AG09309 (cell line): ENCODE results near the gene ANTKMT.

Source experiments
- DNase-seq: peaks from one replicate; pipeline ENCODE4 v3.0.0-alpha.2; 2010; ENCODE audit warnings: low read depth
- H3K4me3 ChIP-seq: 2 replicates; pipeline ENCODE4 v1.5.1; 2011; ENCODE audit warnings: mild to moderate bottlenecking, low read depth, low read length, moderate library complexity; ENCODE audit not compliant: control insufficient read depth
- TF ChIP-seq, protein P1 (sequence below): IDR thresholded peaks from 2 replicates; pipeline ENCODE4 v1.5.1; 2011; ENCODE audit warnings: mild to moderate bottlenecking, low read depth, low read length, inconsistent platforms; ENCODE audit not compliant: insufficient read depth, control insufficient read depth; ENCODE audit errors: missing control alignments

The ANTKMT gene

DNA sequence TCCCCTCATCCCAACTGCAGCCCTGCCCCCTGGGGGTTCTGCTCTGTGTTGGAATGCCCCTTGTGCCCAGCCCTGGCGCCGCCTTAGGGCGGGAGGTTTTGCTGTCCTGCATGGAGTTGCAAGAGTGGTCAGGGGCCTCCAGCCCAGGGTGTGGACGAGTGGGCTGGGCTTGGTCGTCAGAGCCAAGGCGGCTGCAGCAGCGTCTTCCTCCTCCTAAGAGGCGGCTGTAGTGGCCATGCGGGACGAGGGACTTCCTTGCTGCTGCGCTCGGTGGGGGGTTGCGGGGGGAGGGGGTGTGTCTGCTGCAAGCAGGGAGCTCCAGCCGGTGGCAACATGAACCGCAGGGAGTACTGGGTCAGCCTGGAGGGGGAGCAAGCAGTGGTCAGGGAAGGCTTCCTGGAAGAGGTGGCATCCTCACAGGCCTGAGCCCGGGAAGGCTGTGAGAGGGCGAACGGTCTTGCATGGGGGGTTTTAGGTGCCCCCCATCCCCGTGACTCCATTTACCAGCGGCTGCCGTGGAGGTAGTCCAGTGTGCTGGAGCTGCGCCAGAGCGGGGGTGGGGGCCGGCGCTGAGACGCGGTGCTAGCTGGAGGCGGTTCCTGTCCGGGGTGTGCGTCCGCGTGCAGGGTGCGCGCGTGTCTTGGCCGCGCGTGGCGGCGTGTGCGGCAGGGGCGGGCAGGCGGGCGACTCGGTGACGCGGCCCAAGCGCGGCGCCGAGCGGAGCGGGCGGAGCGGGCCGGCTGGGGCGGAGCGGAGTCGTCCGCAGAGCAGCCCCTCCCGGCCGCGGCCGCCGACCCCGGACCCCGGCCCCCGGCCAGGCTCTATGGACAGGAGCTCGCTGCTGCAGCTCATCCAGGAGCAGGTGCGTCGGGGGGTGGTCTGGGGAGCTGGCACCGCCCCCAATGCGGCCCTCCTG lies 45.7 kb upstream of the ANTKMT start, which contains the start of gene RHBDL1:
Gene RHBDL1, plus strand, starts transcription at position 704 of the 916 bp plus-strand sequence. Its CDS starts 120 bp downstream, at position 824.
- no peak for DNase-seq
- peak within 1 kb of the TSS; percentile 39 for H3K4me3 ChIP-seq
- TF ChIP-seq, protein P1, sequence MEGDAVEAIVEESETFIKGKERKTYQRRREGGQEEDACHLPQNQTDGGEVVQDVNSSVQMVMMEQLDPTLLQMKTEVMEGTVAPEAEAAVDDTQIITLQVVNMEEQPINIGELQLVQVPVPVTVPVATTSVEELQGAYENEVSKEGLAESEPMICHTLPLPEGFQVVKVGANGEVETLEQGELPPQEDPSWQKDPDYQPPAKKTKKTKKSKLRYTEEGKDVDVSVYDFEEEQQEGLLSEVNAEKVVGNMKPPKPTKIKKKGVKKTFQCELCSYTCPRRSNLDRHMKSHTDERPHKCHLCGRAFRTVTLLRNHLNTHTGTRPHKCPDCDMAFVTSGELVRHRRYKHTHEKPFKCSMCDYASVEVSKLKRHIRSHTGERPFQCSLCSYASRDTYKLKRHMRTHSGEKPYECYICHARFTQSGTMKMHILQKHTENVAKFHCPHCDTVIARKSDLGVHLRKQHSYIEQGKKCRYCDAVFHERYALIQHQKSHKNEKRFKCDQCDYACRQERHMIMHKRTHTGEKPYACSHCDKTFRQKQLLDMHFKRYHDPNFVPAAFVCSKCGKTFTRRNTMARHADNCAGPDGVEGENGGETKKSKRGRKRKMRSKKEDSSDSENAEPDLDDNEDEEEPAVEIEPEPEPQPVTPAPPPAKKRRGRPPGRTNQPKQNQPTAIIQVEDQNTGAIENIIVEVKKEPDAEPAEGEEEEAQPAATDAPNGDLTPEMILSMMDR: peak; percentile 9

DNA sequence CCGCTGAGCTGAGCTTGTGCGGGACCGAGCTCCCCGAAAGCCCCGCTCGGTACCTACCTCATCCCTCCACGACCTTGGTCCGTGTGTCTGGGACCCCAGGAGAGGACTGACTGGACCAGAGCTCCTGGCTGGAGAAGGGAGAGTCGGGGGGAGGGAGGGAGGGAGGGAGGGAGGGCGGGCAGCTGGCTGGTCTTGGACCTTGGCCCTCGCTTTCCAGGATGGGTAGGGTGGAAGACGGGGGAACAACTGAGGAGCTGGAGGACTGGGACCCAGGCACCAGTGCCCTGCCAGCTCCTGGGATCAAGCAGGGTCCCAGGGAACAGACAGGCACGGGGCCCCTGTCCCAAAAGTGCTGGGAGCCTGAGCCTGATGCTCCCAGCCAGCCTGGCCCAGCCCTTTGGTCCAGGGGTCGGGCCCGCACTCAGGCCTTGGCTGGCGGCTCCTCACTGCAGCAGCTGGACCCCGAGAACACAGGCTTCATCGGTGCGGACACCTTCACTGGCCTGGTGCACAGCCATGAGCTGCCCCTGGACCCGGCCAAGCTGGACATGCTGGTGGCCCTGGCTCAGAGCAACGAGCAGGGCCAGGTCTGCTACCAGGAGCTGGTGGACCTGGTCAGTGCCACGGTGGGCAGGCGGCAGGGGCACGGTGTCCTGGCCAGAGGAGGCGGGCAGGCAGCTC lies 44.9 kb upstream of the ANTKMT start:
- TF ChIP-seq, protein P1: no peak
- H3K4me3 ChIP-seq: peak overlapping the region; percentile 39
- DNase-seq: no peak

DNA sequence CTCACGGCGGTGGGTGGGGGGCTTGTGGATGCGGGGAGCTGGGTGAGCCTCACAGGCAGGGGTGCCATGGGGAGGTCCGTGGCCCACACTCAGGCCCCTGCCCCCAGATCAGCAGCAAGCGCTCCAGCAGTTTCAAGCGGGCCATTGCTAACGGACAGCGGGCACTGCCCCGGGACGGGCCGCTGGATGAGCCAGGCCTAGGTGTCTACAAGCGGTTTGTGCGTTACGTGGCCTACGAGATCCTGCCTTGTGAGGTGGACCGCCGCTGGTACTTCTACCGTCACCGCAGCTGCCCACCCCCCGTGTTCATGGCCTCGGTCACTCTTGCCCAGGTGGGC lies 44.4 kb upstream of the ANTKMT start:
- TF ChIP-seq, protein P1: no peak
- DNase-seq: no peak
- no peak overlapping the region for H3K4me3 ChIP-seq

DNA sequence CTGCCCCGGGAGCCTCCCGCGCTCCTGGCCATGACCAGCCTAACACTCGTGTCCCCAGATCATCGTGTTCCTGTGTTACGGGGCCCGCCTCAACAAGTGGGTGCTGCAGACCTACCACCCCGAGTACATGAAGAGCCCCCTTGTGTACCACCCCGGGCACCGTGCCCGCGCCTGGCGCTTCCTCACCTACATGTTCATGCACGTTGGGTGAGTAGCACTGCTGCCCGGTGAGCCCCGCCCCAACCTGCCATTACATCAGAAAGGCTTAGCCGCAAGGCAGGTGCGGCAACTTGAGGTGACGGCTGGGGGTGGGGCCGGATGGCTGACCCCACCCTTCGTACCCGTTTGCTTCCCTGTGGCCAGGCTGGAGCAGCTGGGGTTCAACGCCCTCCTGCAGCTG lies 44.0 kb upstream of the ANTKMT start:
- TF ChIP-seq, protein P1: no peak
- DNase-seq: no peak
- no peak overlapping the region for H3K4me3 ChIP-seq

DNA sequence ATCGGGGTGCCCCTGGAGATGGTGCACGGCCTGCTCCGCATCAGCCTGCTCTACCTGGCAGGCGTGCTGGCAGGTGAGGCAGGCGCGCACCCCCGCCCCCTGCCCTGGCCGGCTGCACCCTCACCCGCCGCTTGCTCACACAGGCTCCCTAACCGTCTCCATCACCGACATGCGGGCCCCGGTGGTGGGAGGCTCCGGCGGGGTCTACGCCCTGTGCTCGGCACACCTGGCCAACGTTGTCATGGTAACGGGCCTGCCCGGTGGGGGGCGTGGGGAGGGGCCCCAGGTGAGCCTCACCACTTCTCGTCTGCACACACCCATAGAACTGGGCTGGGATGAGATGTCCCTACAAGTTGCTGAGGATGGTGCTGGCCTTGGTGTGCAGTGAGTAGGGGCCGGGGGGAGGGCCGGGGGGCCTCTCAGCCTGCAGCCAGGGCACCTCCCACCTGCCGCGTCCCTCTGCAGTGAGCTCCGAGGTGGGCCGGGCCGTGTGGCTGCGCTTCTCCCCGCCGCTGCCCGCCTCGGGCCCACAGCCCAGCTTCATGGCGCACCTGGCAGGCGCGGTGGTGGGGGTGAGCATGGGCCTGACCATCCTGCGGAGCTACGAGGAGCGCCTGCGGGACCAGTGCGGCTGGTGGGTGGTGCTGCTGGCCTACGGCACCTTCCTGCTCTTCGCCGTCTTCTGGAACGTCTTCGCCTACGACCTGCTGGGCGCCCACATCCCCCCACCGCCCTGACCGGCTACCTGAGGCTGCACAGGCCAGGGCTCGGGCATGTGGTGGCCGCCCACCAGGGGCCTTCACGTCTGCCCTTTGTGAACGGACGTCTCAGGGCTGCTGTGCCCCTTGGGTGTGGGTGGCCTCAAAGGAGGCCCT lies 43.4 kb upstream of the ANTKMT start:
- H3K4me3 ChIP-seq: no peak overlapping the region
- TF ChIP-seq, protein P1: no peak
- DNase-seq: no peak

DNA sequence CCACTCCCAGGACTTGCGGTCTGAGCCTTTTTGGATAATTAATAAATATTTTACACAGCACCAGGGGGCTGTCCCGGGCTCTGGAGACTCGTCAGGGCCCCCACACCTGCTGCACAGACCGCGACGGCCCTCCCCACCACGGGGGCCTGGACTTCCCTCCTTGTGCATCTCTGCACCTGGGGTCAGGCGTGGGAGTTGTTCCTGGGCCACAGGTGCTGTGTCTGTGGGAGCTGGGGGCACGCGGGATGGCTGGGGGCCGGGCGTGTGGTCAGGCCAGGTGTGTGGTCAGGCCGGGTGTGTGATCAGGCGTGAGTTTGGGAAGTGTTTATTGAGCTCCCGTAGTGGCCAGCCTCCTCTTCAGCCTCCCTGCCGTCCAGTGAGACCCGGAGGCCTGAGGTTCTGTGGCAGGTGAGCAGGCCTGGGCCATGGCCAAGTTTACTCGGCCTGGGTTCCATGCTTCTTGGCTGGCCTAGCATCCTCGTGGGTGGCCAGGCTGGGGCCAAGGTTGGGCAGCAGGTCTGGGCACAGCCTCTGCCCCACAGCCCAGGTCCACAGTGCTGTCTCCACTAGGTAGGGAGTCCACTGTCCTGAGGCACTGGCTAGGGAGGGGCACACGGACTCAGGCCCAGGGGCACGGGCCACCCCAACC lies 42.6 kb upstream of the ANTKMT start:
- TF ChIP-seq, protein P1: no peak
- no peak for DNase-seq
- no peak overlapping the region for H3K4me3 ChIP-seq
